Endometrium (tissue), 2 donors: ENCODE measurements around the gene PDIA5.

Experiments used
- FAIRE-seq: peaks from 2 replicates; lab custom pipeline; 2012; peaks lifted over from hg19 to GRCh38; lab: Jason Lieb, UNC
- donor health status: control.
- donor health status: control.

Gene PDIA5

DNA sequence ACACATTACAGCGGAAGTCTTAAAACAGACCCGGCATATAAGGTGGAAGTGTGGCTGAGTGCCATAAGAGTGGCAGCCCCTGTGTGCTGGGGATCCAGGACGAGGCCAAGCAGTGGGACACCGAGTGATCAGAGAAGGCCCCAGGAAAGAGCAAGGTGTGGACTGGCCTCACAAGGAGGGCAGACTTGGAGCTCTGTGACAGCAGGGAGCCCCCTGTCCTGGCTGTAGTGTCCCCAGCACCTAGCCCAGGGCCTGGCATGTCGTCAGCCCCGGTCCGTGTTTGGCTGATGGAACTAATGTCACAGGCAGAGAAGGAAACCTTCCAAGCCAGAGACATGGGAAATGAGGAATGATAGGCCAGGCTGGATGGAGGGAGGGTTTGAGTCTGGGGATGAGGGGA is 4.8 kb downstream of the PDIA5 start:
- FAIRE-seq, result no peak

DNA sequence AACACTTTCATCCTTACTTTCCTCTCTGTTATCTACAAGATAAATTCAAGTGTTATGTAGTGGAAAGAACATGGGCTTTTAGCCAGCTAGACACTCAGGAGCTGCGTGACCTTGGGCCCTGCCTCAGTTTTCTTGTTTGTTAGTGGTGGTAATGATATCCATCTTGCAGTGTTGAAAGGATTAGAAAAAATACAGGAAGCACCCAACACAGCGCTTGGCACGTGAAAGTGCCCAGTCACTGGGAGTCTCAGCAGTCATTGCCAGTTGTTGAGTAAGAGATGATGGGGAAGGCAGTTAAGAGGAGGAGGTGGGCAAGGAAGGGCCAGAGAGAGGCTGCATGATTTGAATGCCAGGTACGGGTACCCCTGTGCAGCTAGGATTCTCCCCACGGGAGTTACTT is 5.3 kb downstream of the PDIA5 start:
- no peak for FAIRE-seq

DNA sequence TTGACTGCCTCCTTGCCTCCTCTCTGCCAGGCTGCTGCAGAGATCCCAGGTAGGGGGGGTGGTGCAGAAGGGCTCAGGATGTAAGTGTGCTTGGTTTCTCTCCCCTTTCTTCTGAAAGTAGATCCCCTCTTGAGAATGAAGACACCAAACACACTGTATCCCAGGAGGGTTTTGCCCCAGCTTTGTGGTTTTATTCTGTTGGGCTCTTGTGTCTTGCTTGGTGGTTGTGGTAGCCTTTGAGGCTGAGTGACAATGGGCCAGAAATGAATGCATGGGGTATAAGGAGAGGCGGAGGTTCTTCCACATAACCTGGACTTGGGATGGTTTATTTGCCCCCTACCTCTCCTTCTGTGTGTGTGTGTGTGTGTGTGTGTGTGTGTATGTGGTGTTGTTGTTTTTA is 5.7 kb downstream of the PDIA5 start:
- no peak for FAIRE-seq

DNA sequence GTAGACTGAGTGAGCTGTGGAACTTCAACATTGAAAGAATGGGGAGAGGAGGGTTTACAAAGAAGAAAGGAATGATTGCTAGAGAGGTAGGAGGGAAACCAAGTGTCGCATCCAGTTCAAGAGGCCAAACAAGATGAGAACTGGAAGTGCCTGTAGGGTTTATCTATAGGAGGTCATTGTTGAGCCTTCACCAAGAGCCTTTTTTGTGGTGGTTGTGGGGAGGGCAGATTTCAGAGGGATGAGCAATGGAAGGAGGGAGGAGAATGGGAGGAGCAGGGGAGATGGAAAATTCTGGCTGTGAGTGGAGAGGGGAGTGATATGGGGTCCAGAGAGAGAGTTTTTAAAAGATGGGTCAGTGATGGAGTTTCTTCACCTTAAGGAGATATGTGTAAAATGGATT is 8.5 kb downstream of the PDIA5 start:
- FAIRE-seq, result no peak

DNA sequence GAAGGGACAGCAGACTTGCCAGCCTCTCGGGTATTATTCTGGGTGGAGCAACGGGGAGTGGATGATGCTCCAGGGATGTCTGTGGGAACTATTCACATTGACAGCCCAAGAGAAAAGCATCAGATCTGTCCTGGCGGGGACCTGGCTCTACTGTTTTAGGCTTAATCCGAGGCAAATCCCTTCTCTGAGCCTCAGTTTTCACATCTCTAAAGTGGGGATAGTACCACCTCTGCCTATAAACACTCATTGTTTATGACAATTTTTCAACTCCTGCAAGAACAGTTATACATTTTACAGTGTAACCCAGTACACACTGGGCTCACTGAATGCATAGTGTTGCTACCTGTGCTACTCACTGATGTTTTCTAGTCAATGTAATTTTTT is 9.3 kb downstream of the PDIA5 start:
- FAIRE-seq, result no peak

DNA sequence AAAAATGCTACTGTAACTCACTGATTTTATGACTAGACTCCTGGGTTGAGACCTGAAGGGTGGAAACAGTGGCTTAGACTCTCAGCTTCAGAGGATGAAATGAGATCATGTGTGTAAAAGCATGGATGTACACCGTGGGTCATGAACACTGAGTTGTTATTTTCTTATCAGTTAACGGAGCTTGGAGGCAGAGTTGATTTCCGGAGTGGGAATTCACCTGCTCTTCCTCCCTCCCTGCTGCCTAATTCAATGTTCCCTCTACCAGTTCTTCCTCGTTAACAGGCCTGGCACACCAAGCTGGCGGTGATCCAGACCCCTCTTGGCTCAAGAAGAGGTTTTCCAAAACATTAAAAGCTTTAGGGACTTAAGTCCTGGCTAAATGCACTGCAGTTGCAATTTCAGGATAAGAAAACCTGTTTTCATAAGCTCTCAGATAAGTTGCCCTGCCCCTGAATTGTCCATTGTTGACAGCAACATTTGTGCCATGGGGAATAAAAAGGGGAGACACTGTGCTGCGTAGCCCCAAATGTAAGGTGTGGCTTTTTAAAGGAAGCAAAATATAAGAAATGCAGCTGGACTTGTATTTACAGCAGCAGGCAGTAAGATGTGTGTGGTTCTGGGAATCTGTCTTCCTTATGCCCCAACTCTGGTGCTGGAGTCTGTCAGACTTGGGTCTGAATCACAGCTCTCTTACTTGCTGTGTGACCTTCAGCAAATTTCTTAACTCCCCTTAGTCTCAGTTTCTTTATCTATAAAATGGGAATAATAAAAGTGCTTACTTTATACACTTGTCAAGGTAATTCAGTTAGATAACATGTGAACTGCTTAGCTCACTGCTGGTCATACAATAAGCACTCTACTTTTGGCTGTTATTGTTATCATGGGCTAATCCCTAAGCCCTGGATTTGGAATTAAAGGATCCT is 9.9 kb downstream of the PDIA5 start:
- no peak for FAIRE-seq

DNA sequence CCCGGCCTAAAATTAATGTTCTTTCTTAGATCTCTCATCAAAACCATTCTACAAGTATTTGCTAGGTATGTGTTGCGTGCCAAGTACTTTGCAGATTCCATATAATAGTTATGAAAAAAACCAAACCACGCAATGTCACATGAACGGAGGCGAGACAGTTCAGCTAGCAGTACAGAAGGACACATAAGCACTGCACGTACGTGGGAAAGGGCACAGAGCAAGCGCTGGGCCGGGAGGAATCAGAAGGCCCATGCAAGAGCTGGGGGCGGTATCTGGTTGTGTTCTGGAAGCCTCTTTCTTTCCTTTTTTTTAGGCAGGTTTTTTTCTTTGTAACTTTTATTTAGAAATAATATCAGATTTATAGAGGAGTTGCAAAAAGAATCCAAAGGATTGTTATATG is 11.3 kb downstream of the PDIA5 start:
- no peak for FAIRE-seq

DNA sequence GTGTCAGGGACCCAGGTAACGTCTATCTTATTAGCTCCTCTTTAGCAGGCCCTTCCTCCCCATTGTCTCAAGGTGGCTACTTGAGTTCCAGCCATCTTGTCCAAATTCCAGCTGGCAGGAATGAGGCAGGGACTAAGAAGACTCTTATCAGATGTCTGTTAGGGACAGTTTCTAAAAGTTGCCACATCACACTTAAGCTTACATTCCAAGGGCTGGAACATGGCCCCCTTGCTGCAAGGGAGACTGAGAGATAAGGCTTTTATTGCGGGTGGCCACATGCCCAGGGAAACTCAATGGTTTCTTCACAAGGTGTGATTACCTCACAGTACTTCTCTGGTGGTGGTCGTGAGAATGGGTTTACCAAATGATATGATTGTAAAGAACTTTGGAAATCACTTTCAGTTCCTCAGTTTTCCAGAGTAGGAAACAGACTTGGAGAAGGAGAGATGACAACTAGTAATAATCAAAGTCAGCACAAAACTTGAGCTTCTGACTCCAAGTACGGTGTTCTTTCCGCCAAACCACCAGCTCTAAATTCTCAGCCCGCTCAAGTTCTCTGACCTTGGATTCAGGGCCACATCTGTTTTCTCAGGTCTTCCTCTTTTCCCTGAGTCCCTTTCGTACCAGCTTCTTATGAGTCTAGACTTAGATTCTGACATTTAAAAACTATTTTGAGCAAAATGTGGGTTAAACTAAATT is 14.2 kb downstream of the PDIA5 start:
- no peak for FAIRE-seq

DNA sequence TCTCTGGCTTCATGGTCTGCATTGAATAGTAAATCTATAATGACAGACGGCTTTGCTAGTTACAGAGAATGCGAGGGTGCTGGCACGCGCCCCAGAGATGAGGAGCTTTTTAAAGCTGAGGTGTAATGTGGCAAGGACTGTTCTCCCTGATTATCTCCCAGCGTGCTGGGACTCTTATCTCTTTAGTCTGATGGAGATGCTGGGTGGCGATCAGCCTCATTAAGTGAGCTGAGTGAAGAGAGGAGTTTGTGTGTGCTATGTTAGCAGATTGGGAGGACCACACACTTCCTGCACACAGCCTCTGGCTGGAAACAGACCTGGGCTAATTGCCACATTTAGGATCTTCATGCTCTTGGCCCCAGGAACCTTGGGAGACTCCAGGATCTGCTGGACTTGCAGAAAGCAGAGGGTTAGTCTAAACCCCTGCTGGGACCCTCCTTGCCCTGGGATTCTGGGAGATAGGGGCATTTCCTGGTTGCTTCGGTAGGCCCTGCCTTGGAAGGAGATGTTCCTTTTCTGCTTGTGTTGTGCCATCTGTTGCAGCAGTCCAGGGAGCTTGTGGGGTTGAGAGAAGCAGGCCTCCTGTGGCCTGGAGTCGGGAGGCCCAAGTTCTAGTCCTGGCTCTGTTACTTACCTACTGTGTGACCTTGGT is 15.0 kb downstream of the PDIA5 start:
- FAIRE-seq, result no peak

DNA sequence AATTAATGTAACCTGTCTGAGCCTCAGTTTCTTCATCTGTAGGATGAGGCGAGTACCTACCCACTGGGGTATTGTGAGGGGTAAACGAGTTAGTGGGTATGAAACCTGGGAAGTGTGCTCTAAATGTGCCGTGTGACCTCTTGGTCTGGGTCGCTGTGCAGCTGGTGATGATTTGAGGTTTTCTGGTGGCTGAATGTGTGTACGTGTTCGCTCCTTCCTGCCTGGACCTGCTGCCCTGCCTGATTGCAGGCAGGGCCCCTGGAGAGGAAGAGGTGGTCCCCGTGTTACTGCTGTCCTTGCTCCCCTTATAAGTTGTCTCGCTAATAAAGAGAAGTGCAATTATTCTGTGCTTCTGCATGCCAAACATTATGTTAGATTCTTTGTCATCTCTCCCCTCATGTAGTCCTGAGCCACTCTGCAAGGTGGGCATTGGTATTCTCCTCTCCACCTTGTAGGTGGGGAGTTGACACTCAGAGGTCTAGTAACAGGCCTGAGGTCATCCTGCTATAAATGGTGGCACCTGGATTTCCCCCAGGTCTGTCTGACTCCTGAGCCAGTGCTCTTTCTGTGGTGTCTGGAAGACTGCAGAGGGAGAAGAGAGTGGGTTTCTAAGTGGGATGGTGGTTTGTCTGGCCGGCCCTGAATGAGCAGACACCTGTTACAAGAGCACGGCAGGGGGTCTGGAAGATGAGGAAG is 15.7 kb downstream of the PDIA5 start:
- no peak for FAIRE-seq

DNA sequence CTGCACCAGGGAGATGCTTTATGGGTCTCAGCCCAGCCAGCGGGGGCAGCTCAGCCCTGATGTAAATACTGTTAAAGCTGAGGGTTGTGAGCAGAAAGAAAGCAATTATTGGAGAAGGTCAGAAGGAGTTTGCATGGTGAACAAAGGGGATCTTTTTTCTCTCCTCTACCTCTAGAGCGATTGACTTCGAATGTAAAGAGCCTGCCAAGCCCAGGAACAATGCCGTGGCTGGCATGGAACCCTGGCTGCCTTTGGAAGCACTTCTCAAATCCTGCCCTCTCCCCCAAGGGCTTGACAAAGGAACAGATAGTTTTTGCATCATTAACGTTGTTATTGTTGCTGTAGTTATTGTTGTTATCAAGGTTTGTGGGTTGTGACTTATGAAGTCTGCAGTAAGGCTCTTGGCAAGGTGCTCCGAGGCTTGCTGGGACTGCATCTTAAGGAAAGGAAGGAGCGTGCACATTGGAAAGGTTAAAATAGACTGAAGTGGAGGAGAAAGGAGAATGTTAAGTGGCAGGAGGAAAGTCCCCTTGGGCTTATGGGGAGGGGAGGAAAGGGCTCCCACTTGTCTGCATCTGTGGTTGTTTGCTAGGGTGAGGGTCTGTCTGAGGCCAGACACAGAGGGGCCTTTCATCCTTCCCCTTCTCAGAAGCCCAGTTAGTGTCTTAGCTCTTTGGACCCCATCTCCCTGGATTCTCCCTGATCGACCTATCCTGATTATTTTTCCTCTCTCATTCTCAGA is 16.7 kb downstream of the PDIA5 start:
- FAIRE-seq, result no peak

DNA sequence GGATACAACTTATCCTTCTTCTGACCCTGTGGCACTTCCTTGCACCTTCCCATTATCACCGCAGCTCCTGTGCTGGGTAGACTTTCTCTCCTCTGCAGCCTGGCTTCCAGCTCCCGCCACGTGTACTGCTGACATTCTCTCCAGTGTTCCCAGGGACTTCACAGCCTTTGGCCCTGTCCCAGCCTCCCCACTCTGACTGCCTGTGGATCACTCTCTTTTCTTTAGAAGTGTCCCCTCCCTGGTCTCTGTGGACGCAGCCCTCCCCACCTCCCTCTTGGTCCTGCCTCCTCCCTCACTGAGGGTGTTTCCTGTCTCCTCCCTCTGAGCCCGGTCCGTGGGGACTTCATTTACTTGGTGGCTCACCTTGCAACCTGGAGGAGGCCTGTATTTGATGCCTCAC is 17.4 kb downstream of the PDIA5 start:
- FAIRE-seq, result no peak

DNA sequence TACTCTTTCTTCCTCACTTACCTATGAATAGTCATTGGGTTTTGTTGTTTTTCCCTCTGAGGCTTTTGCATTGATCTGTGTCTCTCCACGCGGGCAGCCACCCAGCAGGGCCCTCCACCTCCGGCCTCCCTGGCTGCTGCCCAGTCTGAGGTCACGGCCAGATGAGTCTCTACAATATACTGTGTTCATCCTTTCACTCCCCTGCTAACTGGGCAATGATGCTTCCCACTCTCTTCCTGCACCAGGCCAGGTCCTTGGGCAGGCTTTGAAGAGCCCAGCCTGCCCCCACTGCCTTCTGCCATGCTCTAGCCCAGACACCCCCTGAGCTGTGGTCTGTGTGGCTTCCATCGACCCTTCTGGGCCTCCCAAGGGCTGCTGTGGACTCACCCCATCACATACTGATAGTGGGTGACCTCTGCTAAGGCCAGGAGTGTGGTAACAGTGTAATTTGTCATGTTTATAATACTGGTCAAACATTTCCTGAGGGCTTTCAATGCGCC is 18.0 kb downstream of the PDIA5 start:
- FAIRE-seq, result no peak

DNA sequence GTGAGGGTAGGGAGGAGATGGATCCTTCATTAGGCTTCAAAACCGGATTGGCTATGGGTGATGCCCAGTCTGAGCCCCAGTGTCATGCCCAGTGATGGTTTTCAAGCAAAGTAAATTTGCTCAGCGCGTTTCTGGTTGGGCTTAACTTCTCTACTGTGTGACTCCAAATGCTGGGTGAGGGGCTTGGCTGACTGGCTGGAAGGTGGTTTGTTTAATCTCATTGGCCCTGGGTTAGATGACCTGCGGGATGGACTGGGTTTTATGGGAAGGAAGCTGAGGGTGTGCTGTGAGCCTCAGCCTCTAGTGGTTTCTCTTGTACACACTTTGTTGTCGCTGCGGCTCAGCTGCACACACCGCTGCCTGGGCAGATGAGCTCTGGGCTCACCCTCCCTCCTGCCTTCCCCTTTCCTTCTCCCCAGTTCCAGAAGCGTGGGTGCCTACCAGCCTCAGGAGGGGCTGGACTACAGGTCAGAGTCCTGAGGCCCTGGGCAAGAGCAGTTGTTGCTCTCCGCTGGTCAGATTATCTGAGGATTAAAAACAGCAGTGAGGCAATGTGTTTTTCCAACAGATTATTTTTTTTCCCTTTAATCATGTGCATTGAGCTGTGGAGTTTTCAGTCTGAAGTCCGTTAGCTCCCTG is 18.6 kb downstream of the PDIA5 start:
- no peak for FAIRE-seq

DNA sequence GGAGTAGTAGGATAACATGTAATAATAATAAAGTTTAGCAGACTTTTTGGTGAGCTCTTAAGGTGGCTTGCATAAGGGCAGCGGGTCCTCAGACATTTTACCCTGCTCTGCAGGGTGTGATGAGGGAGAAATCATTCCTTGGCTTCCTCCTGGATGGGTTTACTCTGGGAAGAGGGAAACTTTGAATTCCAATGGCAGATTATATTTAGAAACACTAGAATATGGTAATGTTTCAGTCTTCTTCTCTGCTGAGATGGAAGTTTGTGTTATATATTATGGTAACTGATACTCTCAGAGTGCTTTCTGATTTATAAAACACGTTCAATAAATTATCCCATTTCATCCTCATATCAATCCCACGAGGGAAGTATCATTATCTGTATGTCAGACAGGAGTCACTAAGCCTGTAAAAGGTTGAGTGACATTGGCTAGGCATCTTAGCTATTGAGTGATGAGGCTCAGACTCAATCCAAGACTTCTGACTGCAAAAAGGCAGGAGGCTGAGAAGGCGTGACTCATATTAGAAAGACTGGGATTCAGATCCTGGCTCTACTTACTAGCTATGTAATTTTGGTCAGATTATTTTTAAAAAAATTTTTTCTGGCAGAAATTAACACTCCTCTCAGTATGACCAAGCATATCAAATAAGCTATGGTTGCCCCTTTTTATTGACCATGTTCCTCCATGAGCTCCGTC is 19.3 kb downstream of the PDIA5 start:
- no peak for FAIRE-seq

DNA sequence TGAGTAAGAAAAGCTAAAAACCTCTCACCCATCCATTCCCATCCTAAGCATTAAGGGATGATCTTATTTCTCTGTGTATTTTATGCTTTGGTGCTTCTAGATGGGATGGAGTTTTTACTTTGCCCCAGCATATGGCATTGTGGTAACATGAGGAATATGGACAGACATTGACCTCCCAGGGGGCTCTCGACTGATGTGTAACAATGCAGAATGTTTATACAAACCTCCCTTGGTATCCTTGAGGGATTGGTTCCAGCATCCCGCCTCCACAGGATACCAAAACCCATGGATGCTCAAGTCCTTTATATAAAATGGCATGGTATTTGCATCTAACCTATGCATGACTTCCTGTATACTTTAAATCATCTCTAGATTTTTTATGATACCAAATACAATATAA is 21.6 kb downstream of the PDIA5 start:
- no peak for FAIRE-seq

DNA sequence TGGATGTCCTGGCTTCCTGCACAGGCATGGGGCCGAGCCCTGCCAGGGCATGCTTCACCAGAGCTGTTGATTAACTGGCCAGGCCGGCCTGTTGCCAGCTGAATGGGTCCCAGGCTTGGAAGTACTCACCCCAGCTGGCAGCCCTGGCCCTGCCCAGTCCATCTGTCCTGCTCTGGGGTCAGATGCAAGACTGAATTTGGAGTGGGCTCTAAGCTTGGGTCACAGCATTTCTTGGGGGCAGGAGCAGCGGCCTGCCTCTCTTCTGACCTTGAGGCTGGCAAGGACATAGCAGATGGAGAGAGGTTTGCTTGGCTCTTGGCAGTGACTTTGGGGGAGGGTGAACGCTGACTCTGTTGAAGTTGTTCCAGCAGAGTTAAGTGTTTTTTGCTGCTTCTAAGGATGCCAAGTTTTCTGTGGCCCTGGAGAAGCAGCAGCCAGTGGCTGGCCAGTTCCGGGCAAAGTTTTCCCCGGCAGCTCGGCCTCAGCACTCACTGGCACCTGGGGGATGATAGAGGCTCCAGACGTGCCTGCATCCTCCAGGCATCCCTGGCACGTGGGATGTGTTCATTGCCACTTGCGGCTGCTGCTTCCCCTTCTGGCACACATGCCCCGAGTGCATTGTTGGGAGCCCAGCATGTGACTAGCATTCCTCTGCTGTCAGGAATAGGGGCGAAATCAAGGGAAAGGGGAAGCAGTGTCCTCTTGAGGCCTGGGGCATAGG is 22.9 kb downstream of the PDIA5 start:
- FAIRE-seq, result no peak

DNA sequence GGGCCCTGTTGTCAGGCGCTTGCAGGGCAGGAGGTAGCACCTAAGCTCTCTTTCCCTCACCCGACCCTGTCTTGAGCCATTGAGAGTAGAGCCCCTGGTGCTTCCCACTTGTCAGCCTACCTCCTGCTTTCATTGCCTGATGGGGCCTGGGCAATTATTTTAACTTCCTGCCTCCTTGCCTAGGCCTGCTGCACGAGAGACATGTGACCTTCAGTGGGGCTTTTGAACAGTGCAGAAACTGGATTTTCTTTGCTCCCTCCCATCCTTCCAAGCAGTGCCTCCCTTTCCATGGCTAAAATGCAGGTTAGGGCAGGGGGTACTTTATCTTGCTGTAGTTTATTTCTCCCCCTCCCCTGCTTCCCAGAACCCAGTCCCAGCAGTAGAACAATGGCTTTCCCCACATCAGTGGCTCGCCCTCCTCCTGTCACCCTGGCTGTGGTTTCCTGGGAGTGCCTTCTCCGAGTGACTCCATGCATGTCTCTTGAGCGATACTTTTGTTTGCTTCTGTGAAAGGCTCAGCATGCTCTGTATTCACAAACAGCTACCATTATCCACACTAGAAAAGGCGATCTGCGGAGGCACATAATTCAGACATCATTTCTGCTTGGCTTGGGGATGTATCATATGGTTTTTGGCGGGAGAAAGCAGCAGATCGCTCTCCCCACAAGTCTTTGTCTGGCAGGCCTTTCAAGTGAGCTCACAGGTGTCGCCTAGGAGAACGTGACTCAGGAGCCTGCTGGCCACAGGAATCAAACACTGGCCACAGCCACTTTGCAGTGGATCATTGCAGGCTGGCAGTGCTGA is 24.1 kb downstream of the PDIA5 start:
- FAIRE-seq, result no peak

DNA sequence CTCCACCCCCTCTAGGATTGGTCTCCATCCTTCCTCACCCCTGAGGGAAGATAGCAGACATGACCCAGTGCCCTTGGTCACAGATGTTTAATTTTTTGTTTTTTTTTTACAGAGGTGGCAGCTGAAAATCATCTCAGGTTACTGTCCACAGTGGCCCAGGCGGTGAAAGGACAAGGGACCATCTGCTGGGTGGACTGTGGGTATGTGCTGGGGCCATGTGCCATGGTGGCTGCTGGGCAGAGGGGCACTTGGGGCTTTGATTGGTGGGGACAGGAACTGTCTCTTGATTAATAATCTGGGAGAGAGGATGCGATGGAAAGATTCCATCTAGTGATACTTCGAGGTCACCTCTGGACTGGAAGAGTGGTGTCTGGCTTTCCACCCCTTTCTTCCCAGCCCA is 25.4 kb downstream of the PDIA5 start:
- no peak for FAIRE-seq
